ENCODE measurements around the gene VPS13C. TPM values are rescaled to one million over a fixed set of nuclear protein-coding genes. Genes with fewer than 3 reads are reported as not detected.
"Not testable (repeated sequence)": the region's sequence is repeated elsewhere in the genome, so short reads cannot be mapped to it uniquely, and the experiment has no call there.

Gene VPS13C
- total RNA-seq, 1 experiment from 2014 or later, result 180 TPM

- Histone ChIP-seq H3K4me2 (ENCODE audit: low read depth, low read length, poor library complexity, severe bottlenecking) (no peak overlapping the region), H3K79me2 (ENCODE audit: low read length) (peaks cover 21% of the 10 kb centered on the region), H3K27ac (ENCODE audit: low read length) (no peak overlapping the region), H3K27me3 (ENCODE audit: low read length) (no peaks in the 10 kb centered on the region), H4K20me1 (ENCODE audit: insufficient read depth, low read depth, low read length) (no peaks in the 10 kb centered on the region), H3K4me1 (ENCODE audit: low read length) (no peaks in the 10 kb centered on the region), H3K4me3 (ENCODE audit: low read length) (no peak overlapping the region), H3K9me2 (replicated peaks; ENCODE audit: insufficient read depth, low read length) (no peaks in the 10 kb centered on the region), H3K9me3 (ENCODE audit: low read length) (no peaks in the 10 kb centered on the region), H3K9ac (ENCODE audit: low read length) (no peak overlapping the region), H2AFZ (ENCODE audit: low read length) (no peak overlapping the region), H3K36me3 (ENCODE audit: insufficient read depth, low read length) (peaks cover 51% of the 10 kb centered on the region)
- DNase-seq, result no peak
These were observed 39.6 kb downstream of the VPS13C start for GRCh38 chr15:62020576-62021160.

GRCh38 chr15:62005354-62005753 lies 54.9 kb downstream of the VPS13C start:
- H4K20me1 ChIP-seq (ENCODE audit: insufficient read depth, low read depth, low read length); H3K27ac ChIP-seq (ENCODE audit: low read length); H2AFZ ChIP-seq (ENCODE audit: low read length); H3K4me3 ChIP-seq (ENCODE audit: low read length); H3K9me2 ChIP-seq (replicated peaks; ENCODE audit: insufficient read depth, low read length); H3K4me2 ChIP-seq (ENCODE audit: low read depth, low read length, poor library complexity, severe bottlenecking); H3K9me3 ChIP-seq (ENCODE audit: low read length); H3K4me1 ChIP-seq (ENCODE audit: low read length); H3K27me3 ChIP-seq (ENCODE audit: low read length); H3K9ac ChIP-seq (ENCODE audit: low read length); H3K79me2 ChIP-seq (ENCODE audit: low read length); DNase-seq: not testable (repeated sequence)
- H3K36me3 ChIP-seq (ENCODE audit: insufficient read depth, low read length), result peaks cover 41% of the 10 kb centered on the region

- Histone ChIP-seq H3K9me3 (ENCODE audit: low read length) (no peaks in the 10 kb centered on the region), H3K4me3 (ENCODE audit: low read length) (no peak overlapping the region), H3K4me1 (ENCODE audit: low read length) (no peaks in the 10 kb centered on the region), H3K27ac (ENCODE audit: low read length) (no peak overlapping the region), H3K36me3 (ENCODE audit: insufficient read depth, low read length) (peaks cover 17% of the 10 kb centered on the region; the same call in 1 of the 2 replicates), H2AFZ (ENCODE audit: low read length) (no peak overlapping the region), H3K9me2 (replicated peaks; ENCODE audit: insufficient read depth, low read length) (no peaks in the 10 kb centered on the region), H3K9ac (ENCODE audit: low read length) (no peak overlapping the region), H4K20me1 (ENCODE audit: insufficient read depth, low read depth, low read length) (no peaks in the 10 kb centered on the region), H3K79me2 (ENCODE audit: low read length) (peaks cover 17% of the 10 kb centered on the region; the same call in 1 of the 2 replicates), H3K27me3 (ENCODE audit: low read length) (no peaks in the 10 kb centered on the region), H3K4me2 (ENCODE audit: low read depth, low read length, poor library complexity, severe bottlenecking) (no peak overlapping the region)
- DNase-seq, result no peak
These were observed 62.5 kb downstream of the VPS13C start for GRCh38 chr15:61997786-61998185.

- Histone ChIP-seq H3K4me3 (ENCODE audit: low read length) (no peak overlapping the region), H3K4me2 (ENCODE audit: low read depth, low read length, poor library complexity, severe bottlenecking) (no peak overlapping the region), H3K9me2 (replicated peaks; ENCODE audit: insufficient read depth, low read length) (no peaks in the 10 kb centered on the region), H4K20me1 (ENCODE audit: insufficient read depth, low read depth, low read length) (no peaks in the 10 kb centered on the region), H3K79me2 (ENCODE audit: low read length) (peaks cover 17% of the 10 kb centered on the region; the same call in 1 of the 2 replicates), H3K27ac (ENCODE audit: low read length) (no peak overlapping the region), H3K4me1 (ENCODE audit: low read length) (no peaks in the 10 kb centered on the region), H3K9me3 (ENCODE audit: low read length) (no peaks in the 10 kb centered on the region), H3K36me3 (ENCODE audit: insufficient read depth, low read length) (peaks cover 31% of the 10 kb centered on the region; the same call in 1 of the 2 replicates), H3K27me3 (ENCODE audit: low read length) (no peaks in the 10 kb centered on the region), H3K9ac (ENCODE audit: low read length) (no peak overlapping the region), H2AFZ (ENCODE audit: low read length) (no peak overlapping the region)
- no peak for DNase-seq
These were observed 64.1 kb downstream of the VPS13C start for GRCh38 chr15:61996056-61996635.

GRCh38 chr15:61994216-61994615 lies 66.0 kb downstream of the VPS13C start:
- H4K20me1 ChIP-seq (ENCODE audit: insufficient read depth, low read depth, low read length), result no peaks in the 10 kb centered on the region
- DNase-seq, result no peak
- H2AFZ ChIP-seq (ENCODE audit: low read length), result no peak overlapping the region
- H3K4me3 ChIP-seq (ENCODE audit: low read length), result no peak overlapping the region
- peaks cover 40% of the 10 kb centered on the region for H3K36me3 ChIP-seq (ENCODE audit: insufficient read depth, low read length)
- no peaks in the 10 kb centered on the region for H3K9me3 ChIP-seq (ENCODE audit: low read length)
- H3K79me2 ChIP-seq (ENCODE audit: low read length), result peaks cover 28% of the 10 kb centered on the region
- no peak overlapping the region for H3K27ac ChIP-seq (ENCODE audit: low read length)
- no peaks in the 10 kb centered on the region for H3K27me3 ChIP-seq (ENCODE audit: low read length)
- H3K4me2 ChIP-seq (ENCODE audit: low read depth, low read length, poor library complexity, severe bottlenecking), result no peak overlapping the region
- H3K9ac ChIP-seq (ENCODE audit: low read length), result no peak overlapping the region
- no peaks in the 10 kb centered on the region for H3K4me1 ChIP-seq (ENCODE audit: low read length)
- no peaks in the 10 kb centered on the region for H3K9me2 ChIP-seq (replicated peaks; ENCODE audit: insufficient read depth, low read length)

- no peaks in the 10 kb centered on the region for H3K27me3 ChIP-seq (ENCODE audit: low read length)
- no peak overlapping the region for H3K4me2 ChIP-seq (ENCODE audit: low read depth, low read length, poor library complexity, severe bottlenecking)
- no peak overlapping the region for H3K9ac ChIP-seq (ENCODE audit: low read length)
- H3K79me2 ChIP-seq (ENCODE audit: low read length), result peaks cover 38% of the 10 kb centered on the region
- no peaks in the 10 kb centered on the region for H3K9me2 ChIP-seq (replicated peaks; ENCODE audit: insufficient read depth, low read length)
- no peak overlapping the region for H3K27ac ChIP-seq (ENCODE audit: low read length)
- no peaks in the 10 kb centered on the region for H4K20me1 ChIP-seq (ENCODE audit: insufficient read depth, low read depth, low read length)
- H2AFZ ChIP-seq (ENCODE audit: low read length), result no peak overlapping the region
- no peaks in the 10 kb centered on the region for H3K9me3 ChIP-seq (ENCODE audit: low read length)
- H3K4me1 ChIP-seq (ENCODE audit: low read length), result no peaks in the 10 kb centered on the region
- no peak for DNase-seq
- H3K36me3 ChIP-seq (ENCODE audit: insufficient read depth, low read length), result peaks cover 54% of the 10 kb centered on the region
- H3K4me3 ChIP-seq (ENCODE audit: low read length), result no peak overlapping the region
These were observed 67.7 kb downstream of the VPS13C start for GRCh38 chr15:61992518-61992917.

GRCh38 chr15:61989667-61990066 lies 70.6 kb downstream of the VPS13C start:
- Histone ChIP-seq H3K9me3 (ENCODE audit: low read length) (no peaks in the 10 kb centered on the region), H3K4me3 (ENCODE audit: low read length) (no peak overlapping the region), H3K4me2 (ENCODE audit: low read depth, low read length, poor library complexity, severe bottlenecking) (no peak overlapping the region), H3K9ac (ENCODE audit: low read length) (no peak overlapping the region), H3K79me2 (ENCODE audit: low read length) (peaks cover 45% of the 10 kb centered on the region), H3K27ac (ENCODE audit: low read length) (no peak overlapping the region), H3K4me1 (ENCODE audit: low read length) (no peaks in the 10 kb centered on the region), H3K9me2 (replicated peaks; ENCODE audit: insufficient read depth, low read length) (no peaks in the 10 kb centered on the region), H3K27me3 (ENCODE audit: low read length) (no peaks in the 10 kb centered on the region), H2AFZ (ENCODE audit: low read length) (no peak overlapping the region), H4K20me1 (ENCODE audit: insufficient read depth, low read depth, low read length) (no peaks in the 10 kb centered on the region), H3K36me3 (ENCODE audit: insufficient read depth, low read length) (peaks cover 55% of the 10 kb centered on the region)
- no peak for DNase-seq

- Histone ChIP-seq H2AFZ (ENCODE audit: low read length) (no peak overlapping the region), H3K36me3 (ENCODE audit: insufficient read depth, low read length) (peaks cover 64% of the 10 kb centered on the region)
- no peak for DNase-seq
These were observed 72.4 kb downstream of the VPS13C start for GRCh38 chr15:61987824-61988223.

More at GRCh38 chr15:61987824-61988223, 72.4 kb downstream of the VPS13C start:
- Histone ChIP-seq H3K4me1 (ENCODE audit: low read length) (no peaks in the 10 kb centered on the region), H3K9me3 (ENCODE audit: low read length) (no peaks in the 10 kb centered on the region), H4K20me1 (ENCODE audit: insufficient read depth, low read depth, low read length) (no peaks in the 10 kb centered on the region), H3K9ac (ENCODE audit: low read length) (no peak overlapping the region), H3K4me3 (ENCODE audit: low read length) (no peak overlapping the region), H3K27me3 (ENCODE audit: low read length) (no peaks in the 10 kb centered on the region), H3K27ac (ENCODE audit: low read length) (no peak overlapping the region), H3K4me2 (ENCODE audit: low read depth, low read length, poor library complexity, severe bottlenecking) (no peak overlapping the region), H3K79me2 (ENCODE audit: low read length) (peaks cover 52% of the 10 kb centered on the region), H3K9me2 (replicated peaks; ENCODE audit: insufficient read depth, low read length) (no peaks in the 10 kb centered on the region)

All from Karpas-422 (cell line).